Measurements from ENCODE around the gene ZNF200. TPM values are rescaled to one million over a fixed set of nuclear protein-coding genes. Genes with fewer than 3 reads are reported as not detected.
A peak's percentile ranks its signal among the peaks of the same experiment; 100 is the strongest.

The ZNF200 gene
- polyA plus RNA-seq, 1 donor (not counting 4 experiments of a cell fraction or from before 2014, with no cell fraction given), result 4.3 TPM

DNA sequence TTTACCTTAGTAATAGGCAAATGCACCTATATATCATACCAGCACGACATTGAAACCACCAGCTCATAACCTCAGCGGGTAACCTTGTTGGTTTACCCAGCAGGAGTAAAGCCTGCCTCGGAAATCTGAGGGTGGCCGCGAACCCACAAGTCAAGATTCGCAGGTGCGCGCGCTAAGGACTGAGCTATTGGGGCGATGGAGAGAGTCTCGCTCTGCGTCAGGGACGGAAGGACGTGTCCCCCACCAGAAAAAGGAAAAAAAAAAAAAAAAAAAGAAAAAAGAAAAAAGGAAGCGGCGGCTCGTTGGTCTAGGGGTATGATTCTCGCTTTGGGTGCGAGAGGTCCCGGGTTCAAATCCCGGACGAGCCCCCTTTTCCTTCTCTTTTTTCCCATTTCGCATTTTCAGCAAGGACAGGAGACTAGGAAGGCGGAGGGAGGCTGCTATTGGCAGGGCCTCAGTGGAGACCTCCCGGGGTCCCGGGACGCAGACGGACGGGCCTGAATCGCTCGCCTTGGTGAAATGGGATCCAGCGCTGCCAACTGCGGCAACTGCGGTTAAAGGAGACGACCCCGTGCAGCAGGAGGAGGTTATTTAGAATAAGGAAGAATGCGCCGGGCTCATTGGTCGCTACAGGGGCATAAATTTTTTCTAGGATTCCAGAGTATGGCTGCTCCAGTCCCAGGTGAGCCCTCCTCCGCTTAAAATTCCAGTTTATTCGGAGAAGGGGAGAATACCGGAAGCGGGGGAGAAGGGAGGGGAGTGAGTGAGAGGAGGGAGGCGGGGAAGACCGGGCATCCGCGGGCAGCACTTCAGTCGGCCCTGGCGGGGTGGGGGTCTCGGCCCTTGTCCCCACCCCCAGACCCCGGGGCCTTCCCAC lies 46.9 kb downstream of the ZNF200 start, which contains the start of gene OR1F1:
OR1F1 (plus strand) TSS at position 407 of the 877 bp plus-strand sequence.
- peak within 1 kb of the TSS; percentile 70 for H3K27ac ChIP-seq (ENCODE audit: control insufficient read depth, insufficient read depth, low read length)
- H3K9ac ChIP-seq (ENCODE audit: control insufficient read depth, extremely low read depth, insufficient read depth, low read length), result peak within 1 kb of the TSS; percentile 68
- DNase-seq (ENCODE audit: low read depth, low spot score) (no peak), FAIRE-seq (no peak)
- peak within 1 kb of the TSS; percentile 99 for H2AFZ ChIP-seq (ENCODE audit: control insufficient read depth, low read length)
- H3K27me3 ChIP-seq (ENCODE audit: control insufficient read depth, extremely low read depth, insufficient read depth, low read length), result no peaks in the 10 kb centered on the region
- no peaks in the 10 kb centered on the region for H3K36me3 ChIP-seq (ENCODE audit: control insufficient read depth in 2 of 2, extremely low read depth in 1 of 2, insufficient read depth in 2 of 2, low read length in 2 of 2)
- H3K9me1 ChIP-seq (ENCODE audit: control insufficient read depth, extremely low read depth, insufficient read depth, low read length), result no peaks in the 10 kb centered on the region
- no peaks in the 10 kb centered on the region for H3K9me3 ChIP-seq (ENCODE audit: control insufficient read depth, low read depth, low read length)
- H3K79me2 ChIP-seq (ENCODE audit: control insufficient read depth, insufficient read depth, low read length), result no peaks in the 10 kb centered on the region
- H3K4me2 ChIP-seq (ENCODE audit: control insufficient read depth, extremely low read depth, insufficient read depth, low read depth, low read length), result peak within 1 kb of the TSS; percentile 90
- peaks cover 23% of the 10 kb centered on the region for H3K4me1 ChIP-seq (ENCODE audit: control insufficient read depth, extremely low read depth, insufficient read depth, low read length)
- dilution Hi-C loops (cut with MboI; ENCODE audit: extremely low pct_ligation_motif_present, low sequenced_read_pairs), result no loop called here
- H4K20me1 ChIP-seq (ENCODE audit: control insufficient read depth, extremely low read depth, insufficient read depth, low read length), result no peaks in the 10 kb centered on the region
- H3K4me3 ChIP-seq (ENCODE audit: control insufficient read depth in 2 of 3, extremely low read depth in 1 of 3, insufficient read depth in 2 of 3, low read depth in 1 of 3, low read length in 3 of 3), result peak within 1 kb of the TSS; percentile 51 to 85 (median 84)
- TF ChIP-seq, protein P1, sequence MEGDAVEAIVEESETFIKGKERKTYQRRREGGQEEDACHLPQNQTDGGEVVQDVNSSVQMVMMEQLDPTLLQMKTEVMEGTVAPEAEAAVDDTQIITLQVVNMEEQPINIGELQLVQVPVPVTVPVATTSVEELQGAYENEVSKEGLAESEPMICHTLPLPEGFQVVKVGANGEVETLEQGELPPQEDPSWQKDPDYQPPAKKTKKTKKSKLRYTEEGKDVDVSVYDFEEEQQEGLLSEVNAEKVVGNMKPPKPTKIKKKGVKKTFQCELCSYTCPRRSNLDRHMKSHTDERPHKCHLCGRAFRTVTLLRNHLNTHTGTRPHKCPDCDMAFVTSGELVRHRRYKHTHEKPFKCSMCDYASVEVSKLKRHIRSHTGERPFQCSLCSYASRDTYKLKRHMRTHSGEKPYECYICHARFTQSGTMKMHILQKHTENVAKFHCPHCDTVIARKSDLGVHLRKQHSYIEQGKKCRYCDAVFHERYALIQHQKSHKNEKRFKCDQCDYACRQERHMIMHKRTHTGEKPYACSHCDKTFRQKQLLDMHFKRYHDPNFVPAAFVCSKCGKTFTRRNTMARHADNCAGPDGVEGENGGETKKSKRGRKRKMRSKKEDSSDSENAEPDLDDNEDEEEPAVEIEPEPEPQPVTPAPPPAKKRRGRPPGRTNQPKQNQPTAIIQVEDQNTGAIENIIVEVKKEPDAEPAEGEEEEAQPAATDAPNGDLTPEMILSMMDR (optimal IDR thresholded peaks at IDR 0.05 in 1 of 3, IDR thresholded peaks at IDR 0.05 in 1 of 3, conservative IDR thresholded peaks at IDR 0.05 in 1 of 3; ENCODE audit: extremely low read depth in 1 of 3, insufficient read depth in 2 of 3, low read length in 3 of 3), result no peak
- no peak for TF ChIP-seq EZH2 (IDR thresholded peaks at IDR 0.05; ENCODE audit: low read length)

DNA sequence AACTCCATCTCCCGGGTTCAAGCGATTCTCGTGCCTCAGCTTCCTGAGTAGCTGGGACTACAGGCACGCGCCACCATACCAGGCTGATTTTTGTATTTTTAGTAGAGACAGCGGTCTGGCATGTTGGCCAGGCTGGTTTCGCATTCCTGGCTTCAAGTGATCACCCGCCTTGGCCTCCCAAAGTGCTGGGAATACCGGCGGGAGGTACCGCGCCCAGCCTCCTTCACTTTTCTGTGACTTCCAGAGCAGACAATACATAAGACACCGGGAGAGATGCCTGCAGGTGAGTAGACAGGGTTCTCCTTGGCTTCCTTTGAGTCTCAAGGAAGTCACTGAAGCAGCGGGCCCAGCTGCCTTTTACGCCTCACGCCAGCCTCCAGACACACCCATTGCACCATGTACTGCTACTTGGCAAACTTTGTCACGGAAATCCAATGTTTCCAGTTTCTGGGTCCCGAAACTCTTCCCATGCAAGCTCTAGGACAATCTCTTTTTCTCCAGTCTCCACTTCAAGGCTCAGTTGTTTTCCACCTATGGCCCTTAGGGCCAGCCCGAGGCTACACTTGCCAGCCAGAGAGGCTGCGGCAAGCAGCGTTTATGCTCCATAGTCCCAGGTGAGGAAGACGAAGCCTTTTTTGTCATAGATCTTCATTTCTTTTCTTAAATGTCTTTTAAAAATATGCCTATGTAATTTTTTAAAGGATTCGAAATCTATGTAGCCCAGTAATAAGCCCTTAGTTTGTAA lies 47.8 kb downstream of the ZNF200 start:
- H4K20me1 ChIP-seq (ENCODE audit: control insufficient read depth, extremely low read depth, insufficient read depth, low read length), result no peaks in the 10 kb centered on the region
- no peaks in the 10 kb centered on the region for H3K36me3 ChIP-seq (ENCODE audit: control insufficient read depth in 2 of 2, extremely low read depth in 1 of 2, insufficient read depth in 2 of 2, low read length in 2 of 2)
- H3K4me3 ChIP-seq (ENCODE audit: control insufficient read depth in 2 of 3, extremely low read depth in 1 of 3, insufficient read depth in 2 of 3, low read depth in 1 of 3, low read length in 3 of 3), result no peak overlapping the region
- H3K9me3 ChIP-seq (ENCODE audit: control insufficient read depth, low read depth, low read length), result no peaks in the 10 kb centered on the region
- H3K9ac ChIP-seq (ENCODE audit: control insufficient read depth, extremely low read depth, insufficient read depth, low read length), result no peak overlapping the region
- FAIRE-seq (no peak), DNase-seq (ENCODE audit: low read depth, low spot score) (no peak)
- H3K27me3 ChIP-seq (ENCODE audit: control insufficient read depth, extremely low read depth, insufficient read depth, low read length), result no peaks in the 10 kb centered on the region
- no peaks in the 10 kb centered on the region for H3K79me2 ChIP-seq (ENCODE audit: control insufficient read depth, insufficient read depth, low read length)
- no peak for TF ChIP-seq EZH2 (IDR thresholded peaks at IDR 0.05; ENCODE audit: low read length)
- TF ChIP-seq, protein P1 (optimal IDR thresholded peaks at IDR 0.05 in 1 of 3, IDR thresholded peaks at IDR 0.05 in 1 of 3, conservative IDR thresholded peaks at IDR 0.05 in 1 of 3; ENCODE audit: extremely low read depth in 1 of 3, insufficient read depth in 2 of 3, low read length in 3 of 3), result no peak
- peaks cover 26% of the 10 kb centered on the region for H3K4me1 ChIP-seq (ENCODE audit: control insufficient read depth, extremely low read depth, insufficient read depth, low read length)
- peak overlapping the region; percentile 37 for H3K4me2 ChIP-seq (ENCODE audit: control insufficient read depth, extremely low read depth, insufficient read depth, low read depth, low read length)
- dilution Hi-C loops (cut with MboI; ENCODE audit: extremely low pct_ligation_motif_present, low sequenced_read_pairs), result no loop called here
- H2AFZ ChIP-seq (ENCODE audit: control insufficient read depth, low read length), result no peak overlapping the region
- H3K27ac ChIP-seq (ENCODE audit: control insufficient read depth, insufficient read depth, low read length), result no peak overlapping the region
- no peaks in the 10 kb centered on the region for H3K9me1 ChIP-seq (ENCODE audit: control insufficient read depth, extremely low read depth, insufficient read depth, low read length)
